Measurements from ENCODE around the gene ACP1. TPM values are rescaled to one million over a fixed set of nuclear protein-coding genes. Genes with fewer than 3 reads are reported as not detected.

The ACP1 gene
- total RNA-seq, 1 donor from 2014 or later: 95.7 TPM

DNA sequence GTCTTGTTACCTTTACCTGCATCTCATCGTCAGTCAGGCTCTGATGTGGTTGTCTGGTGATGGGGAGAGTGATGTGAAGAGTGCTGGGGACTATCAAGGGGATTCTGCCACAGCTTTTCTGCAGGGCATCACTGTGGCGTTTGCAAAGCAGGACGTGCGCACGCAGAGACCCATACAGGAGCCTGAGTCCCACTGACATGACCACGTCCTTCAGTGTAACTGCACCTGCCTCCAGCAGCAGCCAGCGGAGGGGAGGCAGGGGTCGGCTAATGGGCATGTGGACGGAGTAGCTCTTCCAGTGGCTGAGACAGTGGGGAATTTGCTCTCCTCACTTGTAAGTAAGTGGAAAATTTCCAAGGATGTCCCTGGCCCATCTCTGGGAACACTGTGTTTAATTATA is 16.6 kb downstream of the ACP1 start:
- no peak for DNase-seq

DNA sequence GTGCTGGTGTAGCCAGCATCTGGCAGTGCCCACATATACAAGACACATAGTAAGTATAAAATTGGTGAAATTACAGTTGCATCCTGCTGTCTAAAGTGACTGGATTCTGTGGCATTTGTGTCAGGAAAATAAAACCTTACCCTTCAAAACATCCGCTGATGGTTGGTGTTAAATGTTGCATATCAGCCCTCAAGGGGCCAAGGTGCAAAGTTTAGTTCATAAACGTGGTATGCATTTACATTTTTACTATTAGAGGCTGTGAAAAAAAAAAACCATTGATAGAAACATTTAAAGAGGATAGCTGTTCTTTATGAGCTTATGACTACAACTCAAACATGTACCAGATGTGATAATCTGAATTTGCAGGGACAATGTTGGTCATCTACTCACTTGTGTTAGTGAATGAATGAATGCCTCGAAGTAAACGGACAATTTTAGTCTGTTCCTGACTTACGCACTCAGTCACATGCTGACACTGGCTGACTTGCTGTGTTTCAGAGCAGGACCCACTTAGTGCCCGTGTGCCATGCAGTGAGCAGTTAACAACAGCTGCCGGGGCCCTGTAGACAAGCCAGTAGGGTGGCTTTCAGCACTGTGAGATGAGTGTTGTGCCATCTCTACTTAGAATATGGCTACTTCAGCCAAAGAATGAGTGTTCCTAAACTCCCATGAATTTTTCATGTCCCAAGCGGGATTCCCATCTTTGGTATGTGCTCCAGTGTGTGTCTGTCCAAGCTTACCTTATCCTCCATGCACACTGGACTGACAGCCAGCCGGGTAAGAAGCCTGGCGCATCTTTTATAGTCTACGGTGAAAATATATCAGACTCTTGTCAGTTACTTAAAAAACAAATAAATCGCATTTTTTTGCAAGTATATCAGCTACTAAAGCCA is 17.9 kb downstream of the ACP1 start:
- no peak for DNase-seq

DNA sequence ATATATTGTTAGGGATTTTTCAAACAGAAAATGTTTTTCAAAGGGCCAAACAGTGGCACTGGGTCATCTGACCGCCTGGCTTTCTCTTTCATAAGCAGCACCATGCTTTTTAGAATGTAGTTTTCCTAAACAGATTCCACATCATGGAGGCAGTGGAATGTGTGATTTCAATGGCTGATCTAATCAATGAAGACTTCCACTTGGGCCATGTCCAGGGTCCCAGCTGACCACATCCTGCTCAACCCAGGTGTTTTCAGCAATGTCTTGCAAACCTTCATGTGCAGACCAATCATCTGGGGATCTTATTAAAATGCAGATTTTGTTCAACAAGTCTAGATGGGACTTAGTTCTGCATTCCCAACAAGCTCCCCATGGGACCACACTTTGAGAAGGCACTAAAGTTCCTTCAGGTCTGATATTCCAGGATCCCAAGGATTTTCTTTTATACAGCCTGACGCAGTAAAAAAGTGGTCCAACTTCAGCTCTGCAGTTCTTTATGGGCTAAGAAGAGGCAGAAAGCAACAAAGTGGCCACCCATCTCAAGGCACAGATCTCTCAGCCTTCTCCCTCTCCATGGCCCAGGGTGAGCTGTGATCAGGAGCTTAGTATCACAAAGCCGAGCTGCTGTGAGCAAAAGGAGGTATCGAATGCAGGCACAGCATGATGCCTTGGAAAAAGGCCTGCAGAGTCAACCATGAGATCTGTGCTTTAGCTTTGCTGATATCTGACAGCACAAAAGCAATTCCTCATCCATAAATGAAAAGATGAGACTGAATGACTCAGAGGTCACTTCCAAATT is 19.4 kb downstream of the ACP1 start:
- no peak for DNase-seq

DNA sequence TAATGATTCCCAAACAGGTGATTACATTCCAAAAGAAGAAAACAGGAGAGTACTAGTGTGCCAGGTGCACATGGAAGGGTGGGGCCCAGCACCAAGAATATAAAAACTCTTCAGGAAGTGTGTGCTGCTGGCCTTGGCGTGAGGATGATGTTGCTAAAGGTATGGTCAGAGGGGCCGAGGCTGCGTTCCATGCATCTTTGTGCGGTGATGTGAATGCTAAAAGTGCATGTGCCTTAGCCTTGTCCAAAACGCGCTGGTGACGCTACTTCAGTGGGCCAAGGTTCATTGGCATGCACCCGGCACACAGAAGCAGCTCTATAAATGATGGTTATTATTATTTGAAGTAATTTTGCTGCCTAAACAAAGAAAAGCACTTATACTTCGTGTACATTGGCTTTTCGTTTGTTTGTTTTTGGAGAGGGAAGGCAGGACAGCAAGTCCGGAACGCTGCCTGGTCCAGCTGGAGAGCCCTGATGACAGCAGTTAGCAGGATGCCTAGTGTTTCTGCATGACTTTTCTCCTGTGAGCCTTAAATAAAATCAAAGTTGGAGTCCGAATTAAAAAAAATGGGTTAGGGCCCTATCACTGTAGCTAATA is 20.2 kb downstream of the ACP1 start:
- no peak for DNase-seq

DNA sequence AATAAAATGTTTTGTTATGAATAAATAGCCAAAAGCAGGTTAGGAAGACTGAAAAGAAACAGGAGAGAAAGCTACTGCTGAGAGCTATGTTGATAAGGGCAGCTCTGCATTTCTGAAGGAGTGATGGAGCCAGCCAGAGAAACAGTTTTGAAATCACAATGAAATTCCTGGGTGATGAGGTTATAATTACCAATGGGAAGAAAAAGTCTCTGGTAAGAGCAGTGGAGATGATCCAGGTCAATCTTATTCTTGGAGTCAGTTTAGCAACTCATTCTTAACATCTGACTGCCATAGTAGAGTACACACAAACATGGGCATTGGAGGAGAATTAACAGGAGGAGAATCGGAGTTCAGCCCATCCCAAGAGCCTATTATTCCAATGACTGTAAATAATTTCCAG is 20.8 kb downstream of the ACP1 start:
- DNase-seq: no peak

DNA sequence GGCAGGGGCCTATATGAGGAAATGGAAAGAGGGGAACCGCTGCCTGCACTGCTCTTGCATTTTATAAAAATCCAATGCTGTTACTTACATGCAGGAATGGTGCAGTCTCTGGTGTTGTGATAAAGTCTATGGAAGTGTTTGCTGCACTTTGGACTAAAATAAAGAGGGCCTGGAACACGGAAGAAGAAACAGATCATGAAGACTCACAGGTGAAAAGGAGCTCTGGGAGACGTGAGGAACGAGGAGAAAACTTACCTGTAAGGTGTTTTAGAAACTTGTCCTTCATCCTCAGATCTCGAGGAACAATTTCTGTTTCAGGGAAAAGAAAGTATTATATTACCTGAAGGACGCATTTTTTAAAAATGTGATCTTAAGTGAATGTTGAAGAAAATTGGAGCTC is 21.3 kb downstream of the ACP1 start:
- no peak for DNase-seq

DNA sequence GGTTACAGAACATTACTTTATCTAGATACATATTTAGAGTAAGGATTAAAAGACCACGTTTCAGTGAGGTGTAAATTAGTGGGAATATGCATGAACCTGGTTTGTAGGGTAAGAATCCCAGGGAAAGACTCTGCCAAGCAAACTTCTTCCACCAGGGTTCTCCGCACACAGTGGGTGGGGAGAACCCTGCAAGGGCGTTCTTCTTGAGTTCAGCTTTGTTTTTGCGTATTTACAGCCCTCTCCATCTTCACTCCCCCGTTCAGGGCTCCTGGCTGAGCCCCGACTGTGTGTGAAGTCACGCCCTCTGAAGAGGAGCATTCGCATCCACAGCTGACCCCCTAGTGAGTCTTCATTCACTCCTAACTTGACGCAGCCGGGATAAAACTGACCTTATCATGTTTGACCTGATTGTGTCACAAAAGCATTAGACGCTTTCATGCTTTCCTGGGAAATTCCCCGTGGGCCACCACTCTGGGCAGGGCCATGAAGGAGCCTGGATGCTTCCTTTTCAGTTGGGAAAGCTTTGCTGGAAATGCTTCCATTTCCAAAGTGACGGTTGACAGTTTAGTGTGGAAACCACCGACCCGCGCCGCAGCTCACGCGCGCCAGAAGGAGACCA is 22.1 kb downstream of the ACP1 start:
- no peak for DNase-seq

DNA sequence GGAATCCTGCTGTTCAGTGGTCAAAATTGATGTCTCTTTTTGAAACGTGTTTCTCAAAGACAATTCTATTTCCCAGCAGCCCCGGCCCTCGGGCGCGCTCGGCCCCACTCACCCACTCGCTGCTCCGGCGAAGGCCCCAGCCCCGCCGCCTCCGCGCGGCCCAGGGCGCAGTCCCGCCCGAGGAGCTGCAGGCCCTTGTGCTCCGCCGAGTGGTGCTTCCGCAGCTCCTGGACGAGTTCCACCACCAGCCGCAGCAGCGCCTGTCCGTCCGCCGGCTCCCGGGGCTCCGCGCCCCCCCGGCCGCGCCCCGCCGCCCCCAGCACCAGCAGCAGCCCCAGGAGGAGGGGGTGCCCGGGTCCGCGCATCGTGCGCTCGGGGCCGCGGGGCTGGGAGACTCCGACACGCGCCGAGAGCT is 22.7 kb downstream of the ACP1 start:
- DNase-seq: no peak

DNA sequence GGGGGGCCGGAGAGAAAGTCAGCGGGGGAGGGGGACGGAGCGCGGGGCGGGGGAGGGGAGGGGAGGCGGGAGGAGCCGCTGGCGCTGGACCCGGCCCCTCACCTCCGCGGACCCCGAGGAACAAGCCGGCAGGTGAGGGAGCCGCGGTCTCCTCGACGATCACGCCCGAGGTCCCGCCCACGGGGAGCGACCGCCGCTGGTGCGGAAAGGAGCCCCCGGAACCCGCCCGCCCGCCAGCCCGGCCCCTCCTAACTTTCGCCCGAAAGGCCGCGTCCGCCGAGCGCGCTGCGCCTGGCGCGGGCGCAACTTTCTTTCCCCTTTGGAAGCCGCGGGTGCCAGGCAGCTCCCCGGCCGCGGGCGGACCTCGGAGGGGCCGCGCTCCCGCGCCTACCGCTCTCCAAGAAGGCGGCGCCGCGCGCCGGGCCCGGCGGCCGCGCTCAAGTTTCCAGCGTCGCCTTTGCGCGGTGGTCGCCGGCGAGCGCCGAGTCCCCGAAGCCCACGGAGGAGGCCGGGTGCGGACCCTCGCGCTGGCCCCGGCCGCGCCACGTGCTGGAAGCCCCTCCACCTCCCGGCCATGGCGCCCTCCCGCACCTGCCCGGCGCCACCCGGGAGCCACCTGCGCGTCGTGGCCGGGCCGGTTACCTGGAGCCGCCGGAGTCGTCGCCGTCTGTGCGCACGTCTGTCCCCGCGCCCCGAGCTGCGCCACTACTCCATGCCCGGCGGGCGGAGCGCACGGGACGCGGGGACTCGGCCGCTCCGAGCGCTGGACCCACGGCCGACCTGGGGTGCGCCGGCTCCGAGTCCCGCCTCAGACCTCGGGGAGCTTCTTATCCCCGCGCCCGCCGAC is 23.4 kb downstream of the ACP1 start, which contains the start of gene ALKAL2:
Gene ALKAL2, minus strand, starts transcription at position 181 of the 847 bp plus-strand sequence. CDS start 256 bp downstream, outside the sequence.
- no peak for DNase-seq

DNA sequence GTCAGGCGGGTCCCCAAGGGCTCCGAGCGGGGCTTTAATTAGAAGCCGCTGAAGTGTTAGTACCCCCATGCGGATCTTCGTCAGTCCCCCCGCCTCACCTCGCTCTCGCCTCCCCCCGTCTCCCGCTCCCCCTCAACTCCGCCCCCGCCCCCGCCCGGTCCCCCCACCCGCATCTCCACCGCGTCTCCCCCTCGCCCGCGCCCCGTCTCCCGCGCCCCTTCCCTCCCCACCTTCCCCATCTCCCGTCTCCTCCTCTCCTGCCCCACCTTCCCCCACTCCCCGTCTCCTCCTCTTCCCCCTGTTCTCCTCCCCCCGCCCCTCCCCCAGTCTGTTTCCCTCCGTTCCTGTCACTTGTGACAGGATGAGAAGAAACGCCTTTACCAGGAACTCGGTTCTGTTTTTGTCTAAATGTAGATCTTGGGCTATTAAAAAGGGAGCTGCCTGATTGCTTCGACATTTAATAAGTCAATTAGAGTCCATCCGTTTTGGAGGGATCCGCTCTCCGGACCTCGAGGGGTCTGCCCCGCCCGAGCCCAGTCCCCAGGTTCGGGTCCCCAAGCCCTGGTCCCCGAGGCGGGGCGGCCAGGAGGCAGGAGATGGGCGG is 24.1 kb downstream of the ACP1 start:
- DNase-seq: no peak

DNA sequence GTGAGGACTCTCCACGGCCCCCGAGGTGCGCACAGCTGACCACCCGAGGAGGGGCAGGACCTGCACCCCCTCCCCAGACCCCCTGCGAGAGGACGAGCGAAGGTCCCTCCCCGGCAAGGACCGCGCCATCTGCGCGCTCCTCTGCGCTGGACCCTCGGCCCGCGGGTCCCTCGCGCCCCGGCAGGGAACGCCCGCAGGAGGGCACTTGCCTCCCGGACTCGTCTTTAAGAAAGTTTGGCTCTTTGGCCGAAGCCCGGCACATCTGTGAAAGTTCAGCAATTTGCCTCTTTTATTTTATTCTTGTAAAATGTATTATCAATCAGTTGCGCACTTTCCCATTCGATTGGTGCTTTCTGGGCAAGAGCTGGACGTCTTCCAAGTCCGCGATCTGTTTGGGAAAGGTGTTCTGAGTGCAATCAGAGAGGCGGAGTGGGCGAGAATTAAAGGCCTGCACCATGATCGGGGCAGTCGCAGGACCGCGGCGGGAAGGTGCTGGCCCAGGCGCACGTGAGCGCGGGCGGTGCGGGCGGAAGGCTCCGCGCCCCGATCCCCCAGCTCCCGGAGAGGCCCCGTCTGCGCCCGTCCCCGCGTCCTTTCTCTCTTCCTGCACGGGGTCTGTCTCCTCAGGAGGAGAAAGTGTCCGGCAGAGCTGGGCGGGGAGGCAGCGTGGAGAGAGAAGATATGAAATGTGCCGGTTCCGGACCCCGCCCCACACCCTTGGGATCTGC is 24.8 kb downstream of the ACP1 start:
- DNase-seq: no peak

DNA sequence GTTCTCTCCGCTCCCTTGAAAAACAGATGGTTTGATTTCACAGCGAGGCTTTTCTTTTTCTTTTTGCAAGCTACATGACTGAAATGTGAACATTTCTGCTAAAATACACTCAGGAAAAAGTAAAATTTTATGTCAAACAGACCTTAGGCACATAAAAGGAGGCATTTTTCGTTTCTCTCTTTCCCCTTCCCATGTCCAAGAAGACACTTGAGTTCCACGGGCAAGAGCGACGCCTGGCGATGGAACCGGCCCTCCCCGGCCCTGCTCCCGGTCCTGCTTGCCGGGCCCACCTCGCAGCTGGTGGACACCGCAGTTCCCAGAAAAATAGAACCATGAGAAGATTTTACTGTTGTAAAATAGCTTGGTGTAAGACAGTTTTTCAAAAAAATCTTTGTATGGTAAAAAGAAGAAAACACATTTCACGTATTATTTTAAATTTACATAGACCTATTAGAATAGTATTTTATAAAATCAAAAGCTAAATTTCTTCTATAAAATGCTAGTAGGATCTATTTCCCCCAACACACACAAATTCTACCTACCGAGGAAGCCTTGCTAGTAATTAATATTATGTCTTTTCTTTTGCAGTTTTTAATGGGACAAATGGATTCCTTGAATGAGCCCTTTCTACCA is 25.5 kb downstream of the ACP1 start:
- peak; percentile 67 for DNase-seq

DNA sequence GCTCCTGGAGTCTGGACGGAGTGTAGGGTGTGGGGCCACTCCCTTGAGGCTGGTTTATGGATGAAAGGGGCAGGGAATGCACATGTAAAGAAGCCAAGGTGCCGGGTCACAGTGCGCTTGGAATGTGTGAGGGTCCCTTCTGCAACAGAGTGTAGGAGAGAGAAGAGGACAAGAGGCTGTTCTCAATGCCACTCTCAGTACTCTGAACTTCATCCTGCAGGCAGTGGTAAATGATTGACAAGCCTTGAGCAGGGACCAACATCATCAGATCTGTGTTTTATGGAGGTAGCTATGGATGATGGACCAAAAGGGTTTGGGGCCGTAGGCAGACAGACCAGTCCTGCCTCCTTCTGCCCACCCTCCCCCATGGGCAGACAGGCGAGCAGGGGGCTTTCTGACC is 30.3 kb downstream of the ACP1 start:
- DNase-seq: no peak

DNA sequence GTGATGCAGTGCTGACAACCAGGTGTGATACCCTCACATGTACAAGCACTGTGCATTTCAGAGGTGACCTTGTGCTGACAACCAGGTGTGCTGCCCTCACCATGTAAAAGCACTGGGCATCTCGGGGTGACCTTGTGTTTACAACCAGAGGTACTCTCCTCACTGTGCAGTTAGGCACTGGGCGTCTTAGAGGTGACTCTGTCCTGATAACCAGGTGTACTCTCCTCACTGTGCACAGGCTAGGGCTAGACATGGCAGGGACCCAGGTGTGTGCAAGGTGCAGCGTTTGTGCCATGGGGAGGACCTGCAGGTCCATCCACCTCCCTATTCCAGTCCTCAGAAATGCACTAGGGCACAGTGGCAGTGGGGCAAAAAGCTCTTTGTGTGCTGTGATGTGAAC is 31.6 kb downstream of the ACP1 start:
- DNase-seq: no peak

DNA sequence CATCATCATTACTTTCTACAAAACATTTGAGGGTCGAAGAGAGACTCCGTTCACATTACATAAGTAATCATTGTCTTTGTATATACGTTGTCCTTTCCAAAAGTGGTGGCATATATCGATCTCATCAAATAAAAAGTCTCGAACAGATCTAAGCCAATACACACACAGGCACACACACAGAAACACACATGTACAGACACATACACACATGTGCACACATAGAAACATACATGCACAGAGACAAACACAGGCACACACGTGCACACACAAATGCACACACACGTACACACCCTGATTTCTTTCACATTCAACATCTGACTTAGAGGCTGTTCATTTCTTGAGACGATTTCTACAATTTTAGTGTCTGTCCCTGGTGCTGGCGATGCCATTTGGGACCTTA is 40.6 kb downstream of the ACP1 start:
- DNase-seq: no peak

DNA sequence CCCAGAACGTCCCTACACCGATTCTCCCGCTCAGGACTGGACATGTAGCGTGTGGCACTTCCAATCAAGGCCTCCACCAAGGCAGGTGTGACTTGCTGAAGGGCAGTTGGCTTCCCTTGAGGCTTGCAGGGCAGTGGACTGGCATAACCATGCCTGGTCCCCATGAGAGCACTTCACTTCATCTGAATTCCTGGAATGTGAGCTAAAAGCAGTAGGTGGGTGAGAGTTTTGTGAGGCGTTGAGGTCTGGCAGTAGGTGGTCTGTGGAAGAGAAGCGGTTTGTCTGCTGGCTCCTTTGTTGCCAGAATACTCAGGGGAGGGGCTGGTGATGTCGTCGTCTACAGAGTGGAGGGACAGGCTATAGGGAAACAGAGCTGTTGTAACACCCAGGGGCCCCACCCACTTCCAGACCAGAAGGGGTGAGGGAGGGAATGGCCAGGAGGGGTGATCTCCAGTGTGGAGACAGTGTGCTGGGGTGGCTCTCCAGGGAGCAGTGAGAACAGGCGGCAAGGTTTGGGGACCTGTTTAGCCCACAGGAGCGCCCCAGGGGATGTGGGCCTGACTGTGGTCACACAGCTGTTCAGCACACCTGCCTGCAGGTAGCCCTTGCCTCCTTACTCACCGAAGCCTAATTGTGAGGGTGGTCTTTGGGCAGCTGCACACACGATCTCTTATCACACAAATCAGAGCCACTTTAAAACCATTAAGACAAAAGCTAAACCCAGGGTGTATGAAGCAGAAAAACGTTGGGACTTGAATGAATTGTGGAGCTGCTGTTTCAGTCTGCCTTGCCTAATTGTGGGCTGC is 44.6 kb downstream of the ACP1 start:
- no peak for DNase-seq

DNA sequence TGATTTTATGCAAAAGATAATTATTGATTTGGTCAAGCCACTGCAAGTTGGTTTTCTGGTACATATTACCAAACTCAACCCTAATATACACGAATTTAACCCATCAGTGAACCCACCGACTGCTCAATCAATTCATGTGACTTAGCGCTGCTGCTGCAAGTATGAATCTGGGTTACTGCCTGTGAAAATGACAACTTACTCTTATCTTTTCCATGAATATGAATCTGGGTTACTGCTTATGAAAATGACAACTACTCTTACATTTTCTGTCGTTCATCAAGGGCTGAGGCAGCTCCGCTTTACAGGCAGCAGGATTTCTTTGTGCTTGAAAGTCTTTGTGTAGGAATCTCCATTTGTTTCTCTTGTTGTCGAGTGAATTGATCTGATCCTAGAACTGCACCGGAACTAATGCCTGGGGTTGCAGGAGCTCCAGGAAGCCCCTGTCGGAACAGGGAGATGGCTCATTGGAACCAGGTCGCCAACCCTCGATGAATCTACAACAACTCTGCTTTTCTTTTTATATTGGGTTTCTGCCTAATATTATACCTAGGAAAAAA is 45.3 kb downstream of the ACP1 start:
- DNase-seq: no peak

DNA sequence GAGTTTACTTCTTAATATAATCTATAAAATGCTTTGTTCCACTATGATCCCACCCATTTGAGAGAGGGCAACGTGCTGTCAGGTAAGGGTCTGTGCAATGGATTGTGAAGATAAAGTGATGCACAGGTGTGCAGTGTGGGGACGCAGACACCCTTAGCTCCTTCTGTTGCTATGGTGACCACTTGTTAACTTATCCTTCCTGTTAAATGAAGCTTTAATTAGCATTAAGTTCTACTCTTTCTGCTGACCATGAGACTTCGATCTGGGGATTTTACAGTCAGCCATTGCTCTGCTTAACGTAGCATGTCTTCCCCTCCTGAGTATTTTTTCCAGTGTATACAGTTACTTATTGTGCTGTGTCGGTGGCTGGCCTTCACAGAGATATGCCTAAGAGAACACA is 46.2 kb downstream of the ACP1 start:
- DNase-seq: no peak

DNA sequence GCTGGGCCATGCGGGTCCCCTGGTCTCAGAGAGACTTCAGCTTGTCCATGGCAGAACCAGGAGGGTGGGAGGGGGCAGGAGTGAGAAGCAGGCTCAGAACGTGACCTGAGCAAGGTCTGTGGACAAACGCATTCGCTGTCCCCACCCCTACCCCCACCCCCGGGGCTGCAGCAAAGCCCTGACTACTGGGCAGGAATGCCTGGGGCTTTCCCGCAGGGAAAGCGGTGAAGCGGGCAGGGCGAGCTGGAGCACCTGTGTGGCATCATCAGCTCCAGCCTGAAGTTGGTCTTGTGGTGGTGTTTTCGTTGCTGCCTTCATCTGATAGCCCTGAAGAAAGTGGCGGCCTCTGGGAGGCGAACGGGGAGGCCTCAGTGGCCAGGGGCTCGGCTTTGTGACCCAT is 49.2 kb downstream of the ACP1 start:
- DNase-seq: no peak
